HCT116 (cell line): ENCODE data around the gene LENG9. TPM values are rescaled to one million over a fixed set of nuclear protein-coding genes. Genes with fewer than 3 reads are reported as not detected.

ENCODE experiments used
- ATAC-seq: fragments of 200-7000 bp; cut with Tn5 transposase; 2 replicates; pipeline ENCODE4 v1.9.1; 2020; ENCODE audit warnings: mild to moderate bottlenecking, moderate library complexity
- BruUV-seq: library from RNA; stranded (reverse); fragments of 400-500 nt; replicated peaks from 2 replicates; lab custom pipeline; 2021; lab: Mats Ljungman, UMichigan
- CTCF ChIA-PET: fragments of 300-600 bp; sonication (Branson Sonifier 250); formaldehyde crosslinking; loops from one replicate; lab custom pipeline; 2021; ENCODE audit warnings: antibody characterized with exemption; lab: Charles Lee
- POLR2A ChIA-PET: fragments of 300-600, 350-600 bp; sonication (Branson Sonifier 250); formaldehyde crosslinking; loops from one replicate; lab custom pipeline; 2021; ENCODE audit warnings: antibody characterized with exemption; lab: Charles Lee
- RAD21 ChIA-PET, 2 experiments: fragments of 300-600 bp; sonication (Branson Sonifier 250); formaldehyde crosslinking; loops; one replicate each; lab custom pipeline; 2023; ENCODE audit warnings: low total read pairs in 2 of 2; ENCODE audit not compliant: uncharacterized antibody in 2 of 2, unreplicated experiment in 2 of 2, low non-redundant PET in 1 of 2; lab: Charles Lee
- DNase-seq: peaks from one replicate; pipeline ENCODE4 v3.0.0-alpha.2; 2010; ENCODE audit warnings: low read depth, low spot score
- H2AFZ ChIP-seq: fragments of 200-600 bp; shearing (Covaris generic), sonication (generic); 2 replicates; pipeline ENCODE4 v1.6.1; 2017; ENCODE audit warnings: low read depth, mixed run types, mixed read lengths, antibody characterized with exemption, low read length; ENCODE audit not compliant: poor library complexity, severe bottlenecking
- H3K27ac ChIP-seq: 2 replicates; pipeline ENCODE4 v1.5.1; 2012; ENCODE audit warnings: low read depth, low read length
- H3K27me3 ChIP-seq: fragments of 200-600 bp; sonication (generic); 2 replicates; pipeline ENCODE4 v1.6.1; 2016; ENCODE audit warnings: mixed run types, low read length, mixed read lengths; ENCODE audit not compliant: insufficient read depth
- H3K36me3 ChIP-seq, 2 experiments: fragments of 200-500 bp in 1 of 2; fragments of 200-600 bp in 1 of 2; sonication (Bioruptor generic) in 1 of 2; sonication (generic) in 1 of 2; 2 replicates each; pipeline versions ENCODE4 v1.5.1 to v1.6.1; 2014 to 2016; ENCODE audit warnings: low read length in 2 of 2, inconsistent platforms in 1 of 2, mixed read lengths in 1 of 2, mixed run types in 1 of 2; ENCODE audit not compliant: insufficient read depth in 2 of 2, control insufficient read depth in 1 of 2
- H3K4me1 ChIP-seq, 2 experiments: fragments of 200-600 bp in 1 of 2; sonication (generic) in 1 of 2; 2 replicates each; pipeline versions ENCODE4 v1.5.1 to v1.6.1; 2012 to 2017; ENCODE audit warnings: low read length in 2 of 2, inconsistent platforms in 1 of 2, mild to moderate bottlenecking in 1 of 2, mixed read lengths in 1 of 2, mixed run types in 1 of 2, moderate library complexity in 1 of 2; ENCODE audit not compliant: insufficient read depth in 2 of 2, control insufficient read depth in 1 of 2
- H3K4me2 ChIP-seq: fragments of 200-600 bp; sonication (generic); 2 replicates; pipeline ENCODE4 v1.6.1; 2017; ENCODE audit warnings: mixed run types, low read length, mixed read lengths
- H3K4me3 ChIP-seq, 2 experiments: fragments of 200-600 bp in 1 of 2; sonication (generic) in 1 of 2; replicated peaks in 1 of 2; 2 replicates each; pipeline ENCODE4 v1.5.1; 2011 to 2016; ENCODE audit warnings: low read length in 2 of 2, control low read depth in 1 of 2, low read depth in 1 of 2, mild to moderate bottlenecking in 1 of 2, mixed read lengths in 1 of 2, mixed run types in 1 of 2
- H3K79me2 ChIP-seq: fragments of 200-600 bp; sonication (generic); 2 replicates; pipeline ENCODE4 v1.6.1; 2017; ENCODE audit warnings: mild to moderate bottlenecking, mixed run types, low read length, moderate library complexity, mixed read lengths; ENCODE audit not compliant: insufficient read depth
- H3K9ac ChIP-seq: fragments of 200-600 bp; sonication (generic); 2 replicates; pipeline ENCODE4 v1.6.1; 2016; ENCODE audit warnings: low read length, mixed read lengths
- H3K9me2 ChIP-seq: fragments of 200-600 bp; sonication (generic), shearing (Covaris generic); 2 replicates; pipeline ENCODE4 v1.6.1; 2017; ENCODE audit warnings: mixed run types, mild to moderate bottlenecking, moderate library complexity; ENCODE audit not compliant: insufficient read depth
- H3K9me3 ChIP-seq, 2 experiments: fragments of 200-500 bp in 1 of 2; fragments of 200-600 bp in 1 of 2; sonication (Bioruptor generic) in 1 of 2; sonication (generic) in 1 of 2; 2 replicates each; pipeline ENCODE4 v1.6.1; 2014 to 2017; ENCODE audit warnings: low read length in 2 of 2, mixed read lengths in 2 of 2, inconsistent platforms in 1 of 2, low read depth in 1 of 2, mild to moderate bottlenecking in 1 of 2, mixed run types in 1 of 2, moderate library complexity in 1 of 2; ENCODE audit not compliant: control insufficient read depth in 1 of 2, insufficient read depth in 1 of 2
- H4K20me1 ChIP-seq: fragments of 200-600 bp; sonication (generic), shearing (Covaris generic); 2 replicates; pipeline ENCODE4 v1.6.1; 2017; ENCODE audit warnings: mixed run types, mild to moderate bottlenecking, moderate library complexity; ENCODE audit not compliant: insufficient read depth
- CEBPB ChIP-seq: IDR thresholded peaks from 2 replicates; pipeline ENCODE4 v1.6.1; 2012; ENCODE audit warnings: low read depth
- CTCF ChIP-seq, 3 experiments: fragments of 200-600 bp in 1 of 3; sonication (generic) in 1 of 3; IDR thresholded peaks in 2 of 3; conservative IDR thresholded peaks in 1 of 3; 2 replicates each; pipeline ENCODE4 v1.5.1; 2012 to 2017; ENCODE audit warnings: low read depth in 2 of 3, low read length in 2 of 3, antibody characterized with exemption in 1 of 3, borderline replicate concordance in 1 of 3, control low read depth in 1 of 3, mild to moderate bottlenecking in 1 of 3, mixed read lengths in 1 of 3, mixed run types in 1 of 3, moderate library complexity in 1 of 3; ENCODE audit not compliant: insufficient read depth in 1 of 3
- EZH2 ChIP-seq: fragments of 200-600 bp; sonication (generic); IDR thresholded peaks from 2 replicates; pipeline ENCODE4 v1.6.1; 2017; ENCODE audit warnings: antibody characterized with exemption, mixed run types
- EZH2phosphoT487 ChIP-seq: fragments of 200-600 bp; IDR thresholded peaks from 2 replicates; pipeline ENCODE4 v1.6.1; 2018; ENCODE audit warnings: antibody characterized with exemption, borderline replicate concordance
- YY1 ChIP-seq: IDR thresholded peaks from 2 replicates; pipeline ENCODE4 v1.6.1; 2011; ENCODE audit warnings: low read length, low read depth, moderate library complexity, mild to moderate bottlenecking; ENCODE audit not compliant: insufficient replicate concordance; ENCODE audit errors: extremely low read depth
- intact Hi-C: fragments of 100-400 bp; cut with micrococcal nuclease; formaldehyde crosslinking; loops from 2 replicates; pipeline ENCODE4 v1.10.0; 2022
- total RNA-seq: library from RNA; stranded (reverse); gene quantifications from one replicate; pipeline ENCODE4 v1.2.1, GENCODE V29; 2021; ENCODE audit not compliant: unreplicated experiment

The LENG9 gene
- total RNA-seq, 1 experiment from 2014 or later = 9.0 TPM

- POLR2A ChIA-PET = no interaction called here
- no peaks in the 10 kb centered on the region for H3K9me2 ChIP-seq
- intact Hi-C loops = no loop called here
- TF ChIP-seq CTCF (IDR thresholded peaks at IDR 0.05 in 2 of 3, conservative IDR thresholded peaks at IDR 0.05 in 1 of 3; ENCODE audit: borderline replicate concordance in 1 of 3, insufficient read depth in 1 of 3, low read depth in 2 of 3, low read length in 2 of 3) (peak in 2 of 3 experiments; percentile 31; a peak in 4 of 6 replicates), CEBPB (no peak)
- peaks cover 9% of the 10 kb centered on the region; the same call in 1 of the 2 replicates for H3K27me3 ChIP-seq
- H3K4me1 ChIP-seq = peaks cover 0 to 4% of the 10 kb centered on the region in 2 experiments; a peak in 1 of 4 replicates
- no peak within 1 kb of the TSS for H3K4me2 ChIP-seq
- H2AFZ ChIP-seq = no peak within 1 kb of the TSS
- H3K9ac ChIP-seq = no peak within 1 kb of the TSS
- ATAC-seq (peak; percentile 89), DNase-seq (no peak)
- H3K4me3 ChIP-seq = no peak within 1 kb of the TSS
- no peak within 1 kb of the TSS for H3K27ac ChIP-seq
- no TSS peak for BruUV-seq
- RAD21 ChIA-PET = no interaction called here
- H3K36me3 ChIP-seq = no peaks in the 10 kb centered on the region
- H3K79me2 ChIP-seq = no peaks in the 10 kb centered on the region
- CTCF ChIA-PET = no interaction called here
- H3K9me3 ChIP-seq = no peaks in the 10 kb centered on the region
- no peaks in the 10 kb centered on the region for H4K20me1 ChIP-seq
These were observed 48.2 kb downstream of the LENG9 start, which contains the start of gene TTYH1 for GRCh38 chr19:54415208-54415900. TTYH1 (plus strand) TSS chr19:54415464; CDS start chr19:54415553, 89 bp downstream.

DNA sequence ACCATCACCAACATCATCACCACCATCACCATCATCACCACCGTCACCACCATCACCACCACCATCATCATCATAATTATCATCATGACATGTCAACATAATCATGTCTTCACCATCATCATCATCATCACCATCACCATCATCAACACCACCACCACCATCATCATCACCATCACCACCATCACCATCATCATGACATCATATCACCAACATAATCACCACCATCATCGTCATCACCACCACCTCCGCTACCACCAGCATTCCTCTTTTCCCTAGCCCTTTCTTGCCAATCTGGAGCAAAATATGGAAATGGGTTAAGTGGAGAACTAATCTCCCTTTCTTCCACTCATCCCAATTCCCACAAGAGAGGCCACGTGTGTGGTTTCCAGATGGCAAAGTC, 49.4 kb downstream of the LENG9 start:
- ChIA-PET RAD21 (no interaction called here), POLR2A (no interaction called here), CTCF (no interaction called here)
- no TSS peak for BruUV-seq
- no peak for DNase-seq
- intact Hi-C loops = no loop called here
- no peak overlapping the region for H3K4me2 ChIP-seq
- H3K27ac ChIP-seq = no peak overlapping the region
- ATAC-seq = no peak
- no peaks in the 10 kb centered on the region for H3K9me3 ChIP-seq
- no peaks in the 10 kb centered on the region for H4K20me1 ChIP-seq
- H3K27me3 ChIP-seq = peaks cover 10% of the 10 kb centered on the region; the same call in 1 of the 2 replicates
- H3K9me2 ChIP-seq = no peaks in the 10 kb centered on the region
- H3K4me3 ChIP-seq = no peak overlapping the region
- no peak overlapping the region for H2AFZ ChIP-seq
- H3K79me2 ChIP-seq = no peaks in the 10 kb centered on the region
- no peak overlapping the region for H3K9ac ChIP-seq
- H3K4me1 ChIP-seq = no peaks in the 10 kb centered on the region
- TF ChIP-seq EZH2 (no peak), YY1 (no peak), EZH2phosphoT487 (no peak)
- TF ChIP-seq, all 23 proteins: peak for 0
- no peaks in the 10 kb centered on the region for H3K36me3 ChIP-seq
